ENCODE data around the gene ETHE1.

The ETHE1 gene

GRCh38 chr19:43486412-43486811 is 40.6 kb downstream of the ETHE1 start:
- no peak for DNase-seq

GRCh38 chr19:43485951-43486350 is 41.0 kb downstream of the ETHE1 start:
- no peak for DNase-seq

- no peak for DNase-seq
These were observed 43.7 kb downstream of the ETHE1 start for GRCh38 chr19:43483281-43483680.

GRCh38 chr19:43482193-43482592 is 44.8 kb downstream of the ETHE1 start:
- no peak for DNase-seq

- no peak for DNase-seq
These were observed 45.3 kb downstream of the ETHE1 start for GRCh38 chr19:43481701-43482100.

GRCh38 chr19:43480574-43480973 is 46.4 kb downstream of the ETHE1 start:
- no peak for DNase-seq

GRCh38 chr19:43479961-43480561 is 46.9 kb downstream of the ETHE1 start:
- DNase-seq: no peak

GRCh38 chr19:43479226-43479625 is 47.8 kb downstream of the ETHE1 start:
- DNase-seq: no peak

- no peak for DNase-seq
These were observed 48.7 kb downstream of the ETHE1 start for GRCh38 chr19:43478323-43478722.

- no peak for DNase-seq
These were observed 50.4 kb downstream of the ETHE1 start for GRCh38 chr19:43476606-43477005.

- peak; percentile 71 for DNase-seq
These were observed 51.9 kb downstream of the ETHE1 start for GRCh38 chr19:43474986-43475705.

- no peak for DNase-seq
These were observed 52.5 kb downstream of the ETHE1 start for GRCh38 chr19:43474487-43474886.

- DNase-seq: no peak
These were observed 55.9 kb downstream of the ETHE1 start for GRCh38 chr19:43471091-43471490.

- DNase-seq: no peak
These were observed 56.7 kb downstream of the ETHE1 start for GRCh38 chr19:43470288-43470687.

- no peak for DNase-seq
These were observed 57.9 kb downstream of the ETHE1 start for GRCh38 chr19:43469160-43469480.

GRCh38 chr19:43468354-43469159 is 58.4 kb downstream of the ETHE1 start:
- no peak for DNase-seq

GRCh38 chr19:43467730-43468129 is 59.3 kb downstream of the ETHE1 start:
- DNase-seq: no peak

GRCh38 chr19:43467276-43467675 is 59.7 kb downstream of the ETHE1 start:
- DNase-seq: no peak

GRCh38 chr19:43466793-43467192 is 60.2 kb downstream of the ETHE1 start:
- DNase-seq: no peak

GRCh38 chr19:43465468-43466120 is 61.4 kb downstream of the ETHE1 start, which contains the start of gene LYPD3:
TSS of gene LYPD3 (minus strand) at chr19:43465608. CDS start at chr19:43465571, 37 bp downstream.
- DNase-seq: no peak

- peak; percentile 49 for DNase-seq
These were observed 62.7 kb downstream of the ETHE1 start for GRCh38 chr19:43464134-43464775.

GRCh38 chr19:43463381-43464133 is 63.4 kb downstream of the ETHE1 start:
- DNase-seq: peak; percentile 97

Measured in activated gamma-delta T cell (primary cell).